Inferior parietal cortex (tissue), 1 donor: Measurements from ENCODE around the gene TRIM52.
A peak's percentile ranks its signal among the peaks of the same experiment; 100 is the strongest.

Experiments used
- DNase-seq: peaks from one replicate; pipeline ENCODE4 v3.0.0-alpha.2; 2016; ENCODE audit errors: extremely low spot score

The TRIM52 gene

GRCh38 chr5:181233801-181234454, 27.0 kb downstream of the TRIM52 start:
- DNase-seq = no peak

- DNase-seq = no peak
These were observed 27.7 kb downstream of the TRIM52 start for GRCh38 chr5:181233088-181233800.

DNA sequence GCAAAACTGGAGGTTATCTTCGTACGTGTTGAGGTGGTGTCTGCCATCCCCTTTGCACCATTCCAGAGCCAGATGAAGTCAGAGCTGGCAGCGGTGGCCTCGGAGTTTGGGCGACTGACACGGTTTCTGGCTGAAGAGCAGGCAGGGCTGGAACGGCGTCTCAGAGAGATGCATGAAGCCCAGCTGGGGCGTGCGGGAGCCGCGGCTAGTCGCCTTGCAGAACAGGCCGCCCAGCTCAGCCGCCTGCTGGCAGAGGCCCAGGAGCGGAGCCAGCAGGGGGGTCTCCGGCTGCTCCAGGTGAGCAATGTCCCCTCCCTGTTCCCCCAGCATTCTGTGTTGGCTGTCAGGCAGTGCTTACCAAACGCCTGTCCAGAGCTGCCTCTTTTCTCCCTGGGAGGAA, 28.4 kb downstream of the TRIM52 start:
- DNase-seq = no peak

DNA sequence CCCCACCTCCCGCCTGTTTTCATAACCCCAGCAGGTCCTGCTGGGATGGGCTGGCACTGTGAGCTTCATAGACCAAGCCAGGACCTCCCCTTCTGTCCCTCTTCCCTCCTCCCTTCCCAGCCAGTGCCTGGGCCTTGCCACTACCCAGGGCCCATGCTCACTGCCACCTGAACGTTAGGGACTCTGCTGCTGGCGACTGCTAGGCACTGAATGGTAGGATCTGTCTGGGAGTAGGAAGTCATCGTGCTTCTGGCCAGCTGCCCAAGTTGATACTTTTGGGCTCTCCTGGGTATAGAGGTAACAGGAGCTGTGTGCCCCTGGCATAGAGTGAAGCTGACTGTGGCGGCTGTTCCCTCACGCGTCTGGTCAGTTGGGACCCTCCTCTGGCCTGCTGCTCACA, 29.5 kb downstream of the TRIM52 start:
- no peak for DNase-seq

GRCh38 chr5:181230551-181230950, 30.4 kb downstream of the TRIM52 start:
- DNase-seq = no peak

DNA sequence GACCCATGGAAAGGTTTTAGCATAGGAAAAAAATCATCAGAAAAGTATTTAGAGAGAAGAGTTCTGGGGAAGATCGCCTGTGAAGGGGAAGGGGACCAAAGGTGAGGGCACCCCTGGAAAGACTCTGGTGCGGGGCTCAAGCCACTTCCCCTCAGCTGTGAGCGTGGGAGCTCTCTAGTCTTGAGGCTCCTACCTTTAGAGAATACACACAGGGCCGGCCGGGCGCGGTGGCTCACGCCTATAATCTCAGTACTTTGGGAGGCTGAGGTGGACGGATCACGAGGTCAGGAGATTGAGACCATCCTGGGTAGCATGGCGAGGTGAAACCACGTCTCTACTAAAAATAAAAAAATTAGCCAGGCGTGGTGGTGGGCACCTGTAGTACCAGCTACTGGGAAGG, 30.9 kb downstream of the TRIM52 start:
- DNase-seq = no peak

DNA sequence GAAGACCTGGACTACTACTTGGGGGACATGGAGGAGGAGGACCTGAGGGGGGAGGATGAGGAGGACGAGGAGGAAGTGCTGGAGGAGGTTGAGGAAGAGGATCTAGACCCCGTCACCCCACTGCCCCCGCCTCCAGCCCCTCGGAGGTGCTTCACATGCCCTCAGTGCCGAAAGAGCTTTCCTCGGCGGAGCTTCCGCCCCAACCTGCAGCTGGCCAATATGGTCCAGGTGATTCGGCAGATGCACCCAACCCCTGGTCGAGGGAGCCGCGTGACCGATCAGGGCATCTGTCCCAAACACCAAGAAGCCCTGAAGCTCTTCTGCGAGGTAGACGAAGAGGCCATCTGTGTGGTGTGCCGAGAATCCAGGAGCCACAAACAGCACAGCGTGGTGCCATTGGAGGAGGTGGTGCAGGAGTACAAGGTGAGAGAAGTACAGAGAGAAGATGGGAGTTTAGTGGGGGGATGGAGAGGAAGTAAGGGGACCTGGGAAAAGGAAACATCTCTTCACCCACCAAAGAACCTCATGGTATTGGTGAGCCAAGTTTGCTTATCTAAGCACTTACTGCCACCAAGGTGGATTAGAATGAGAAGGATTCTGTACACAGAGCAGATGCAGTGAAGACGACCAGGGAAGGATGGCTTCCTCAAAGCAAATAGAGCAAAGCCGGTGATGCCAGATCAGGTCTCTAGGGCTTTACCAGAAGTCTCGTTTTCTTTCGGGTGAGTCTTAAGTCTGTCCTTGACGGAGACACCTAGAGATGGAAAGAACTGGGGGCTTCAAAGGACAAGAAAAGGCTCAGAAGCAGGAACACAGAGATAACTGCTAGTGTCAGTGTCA, 36.3 kb downstream of the TRIM52 start:
- DNase-seq = no peak

DNA sequence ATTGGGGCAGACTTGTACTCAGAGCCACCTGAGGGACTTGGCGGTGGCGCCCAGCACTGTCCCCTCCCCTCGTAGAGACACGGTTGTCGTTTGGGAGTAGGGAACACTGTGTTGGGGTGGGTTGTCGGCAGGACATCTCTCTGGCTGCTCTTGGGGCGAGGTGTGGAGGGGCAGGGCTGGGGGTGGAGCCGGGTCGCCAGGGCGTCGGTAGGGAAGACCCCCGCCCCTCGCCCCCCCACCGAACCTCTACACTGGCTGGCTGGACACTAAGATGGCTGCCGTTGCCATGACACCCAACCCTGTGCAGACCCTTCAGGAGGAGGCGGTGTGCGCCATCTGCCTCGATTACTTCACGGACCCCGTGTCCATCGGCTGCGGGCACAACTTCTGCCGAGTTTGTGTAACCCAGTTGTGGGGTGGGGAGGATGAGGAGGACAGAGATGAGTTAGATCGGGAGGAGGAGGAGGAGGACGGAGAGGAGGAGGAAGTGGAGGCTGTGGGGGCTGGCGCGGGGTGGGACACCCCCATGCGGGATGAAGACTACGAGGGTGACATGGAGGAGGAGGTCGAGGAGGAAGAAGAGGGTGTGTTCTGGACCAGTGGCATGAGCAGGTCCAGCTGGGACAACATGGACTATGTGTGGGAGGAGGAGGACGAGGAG, 37.1 kb downstream of the TRIM52 start:
- no peak for DNase-seq

DNA sequence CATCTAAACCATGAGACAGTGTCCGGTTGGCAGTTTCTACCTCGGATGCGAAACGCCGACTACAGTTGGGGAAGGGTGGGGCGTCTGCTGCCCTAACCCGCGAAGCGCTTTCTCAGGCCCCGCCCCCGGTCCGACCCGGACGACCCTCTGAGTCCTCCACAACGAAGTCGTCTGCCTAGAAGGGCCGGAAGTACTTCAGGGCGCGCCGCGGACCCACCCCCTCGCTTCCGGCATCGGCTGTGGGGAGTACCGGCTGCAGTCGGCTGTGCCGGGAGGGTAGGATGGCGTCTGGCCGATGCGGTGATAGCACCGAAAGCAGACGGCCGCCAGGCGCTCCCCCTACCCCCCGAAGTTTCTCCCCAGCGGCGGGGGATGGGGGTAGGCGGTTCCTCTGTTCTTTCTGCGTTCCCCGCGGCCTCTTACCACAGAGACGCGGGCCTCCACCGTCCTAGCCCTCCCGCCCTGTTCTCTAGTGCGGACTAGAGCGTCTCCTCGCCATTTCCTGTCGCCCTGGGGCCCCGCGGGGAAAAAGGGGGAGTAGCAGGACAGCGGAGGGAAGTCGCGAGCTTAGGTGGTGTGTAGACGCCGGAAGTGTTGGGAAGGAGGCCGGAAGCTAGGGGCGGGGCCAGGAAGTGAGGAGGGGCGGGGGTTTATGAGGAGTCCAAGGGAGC, 37.8 kb downstream of the TRIM52 start, which contains the start of gene TRIM41:
TRIM41 (plus strand) TSS at position 224 of the 671 bp plus-strand sequence. CDS start 719 bp downstream, outside the sequence.
- peak; percentile 97 for DNase-seq

DNA sequence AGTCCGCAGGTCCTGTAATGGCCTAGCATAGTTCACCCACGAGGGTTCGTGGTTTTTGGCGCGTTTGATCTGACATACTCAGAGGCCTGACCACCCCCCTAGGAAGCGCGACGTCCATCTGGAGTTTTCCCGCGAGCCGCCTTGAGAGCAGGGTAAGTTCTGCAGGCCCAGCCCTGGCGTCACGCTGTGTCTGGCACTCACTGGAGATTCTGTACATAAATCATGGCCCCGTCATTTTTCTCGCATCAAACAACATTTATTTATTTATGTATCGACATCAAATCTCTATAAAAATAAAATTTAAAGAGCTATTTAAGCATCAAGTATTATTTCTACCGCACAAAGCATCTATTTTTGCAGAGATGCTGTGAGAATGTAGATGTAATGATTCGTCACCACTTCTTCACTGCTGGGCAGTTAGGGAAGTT, 38.3 kb downstream of the TRIM52 start:
- DNase-seq = no peak

DNA sequence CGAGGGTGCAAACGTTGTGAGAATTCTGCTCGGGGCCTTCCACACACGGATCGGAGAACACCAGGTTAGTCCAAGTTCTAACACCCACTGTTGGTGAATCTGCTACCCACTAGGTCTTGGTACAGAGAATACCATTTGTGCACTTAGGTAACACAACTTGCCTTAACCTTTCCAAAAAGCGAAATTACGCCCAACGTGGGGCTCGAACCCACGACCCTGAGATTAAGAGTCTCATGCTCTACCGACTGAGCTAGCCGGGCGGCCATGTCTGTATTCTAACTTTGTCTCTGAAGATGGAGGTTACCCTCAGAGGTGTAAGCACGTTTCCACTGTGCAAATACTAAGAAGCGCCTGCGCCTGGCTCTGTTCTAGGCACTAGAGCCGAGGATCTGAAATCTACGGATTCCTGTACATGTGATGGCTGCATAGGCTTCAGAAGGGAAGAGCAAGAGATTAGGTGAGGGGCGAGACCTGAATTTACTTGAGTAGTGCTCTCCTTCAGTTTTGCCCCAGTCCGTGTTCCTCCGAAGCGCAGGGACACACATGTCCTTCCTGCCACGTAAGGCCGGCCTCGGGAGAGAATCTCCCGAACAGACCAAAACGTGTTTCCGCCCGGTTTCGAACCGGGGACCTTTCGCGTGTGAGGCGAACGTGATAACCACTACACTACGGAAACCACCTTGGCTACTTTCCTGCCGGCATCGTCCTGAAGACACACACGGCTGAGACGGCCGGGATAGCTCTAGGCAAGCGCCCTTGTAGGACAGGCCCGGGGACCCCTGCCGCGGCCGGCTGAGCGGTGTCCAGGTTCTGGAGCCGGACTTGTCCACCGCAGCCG, 38.9 kb downstream of the TRIM52 start:
- peak; percentile 96 for DNase-seq

DNA sequence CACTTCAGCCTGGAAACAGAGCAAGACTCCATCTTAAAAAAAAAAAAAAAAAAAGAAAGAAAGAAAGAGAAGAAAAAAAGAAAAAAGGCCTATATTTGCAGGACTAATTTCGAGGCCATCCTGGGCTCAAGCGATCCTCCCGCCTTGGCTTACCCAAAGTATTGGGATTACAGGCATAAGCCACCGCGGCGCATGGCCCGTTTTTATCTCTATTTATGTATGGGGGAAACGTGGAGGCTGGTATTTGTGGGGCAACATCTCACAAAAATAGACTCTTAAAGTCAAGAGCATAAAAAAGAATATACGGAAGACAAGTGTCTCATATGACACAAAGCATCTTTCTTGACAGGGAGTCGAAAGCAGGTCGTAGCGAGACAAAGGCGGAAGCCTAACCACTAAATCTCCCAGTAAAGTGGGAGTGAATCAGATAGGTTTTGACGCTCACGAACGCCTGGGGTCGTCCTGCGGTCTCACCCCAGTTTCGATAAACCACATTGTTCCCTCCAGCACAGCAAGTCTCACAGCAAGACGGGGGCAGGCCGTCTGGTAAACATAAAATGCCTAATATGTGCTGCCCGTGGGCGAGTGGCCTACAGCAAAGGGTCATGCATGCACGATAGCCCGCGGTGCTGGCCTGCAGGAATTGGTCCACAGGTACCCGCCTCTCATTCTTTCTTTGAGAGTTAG, 39.7 kb downstream of the TRIM52 start:
- DNase-seq = no peak

DNA sequence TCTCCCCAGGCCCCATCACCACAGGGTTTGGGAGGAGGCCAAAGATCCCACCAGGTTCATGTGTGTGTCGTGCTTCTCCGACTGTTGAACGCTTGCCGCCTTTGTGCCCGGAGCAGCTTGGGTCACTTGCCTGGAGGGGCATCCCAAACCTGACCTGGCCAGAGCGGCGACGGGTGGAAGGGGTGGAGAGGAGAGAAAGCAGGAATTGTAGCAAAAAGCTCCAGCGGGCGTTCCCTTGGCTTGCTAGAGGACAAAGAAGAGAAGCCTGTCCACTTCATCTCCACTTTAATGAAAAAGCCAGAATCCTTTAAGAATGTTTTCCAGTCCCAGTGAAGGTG, 40.8 kb downstream of the TRIM52 start:
- no peak for DNase-seq

- DNase-seq = no peak
These were observed 41.4 kb downstream of the TRIM52 start for GRCh38 chr5:181219262-181220177.

DNA sequence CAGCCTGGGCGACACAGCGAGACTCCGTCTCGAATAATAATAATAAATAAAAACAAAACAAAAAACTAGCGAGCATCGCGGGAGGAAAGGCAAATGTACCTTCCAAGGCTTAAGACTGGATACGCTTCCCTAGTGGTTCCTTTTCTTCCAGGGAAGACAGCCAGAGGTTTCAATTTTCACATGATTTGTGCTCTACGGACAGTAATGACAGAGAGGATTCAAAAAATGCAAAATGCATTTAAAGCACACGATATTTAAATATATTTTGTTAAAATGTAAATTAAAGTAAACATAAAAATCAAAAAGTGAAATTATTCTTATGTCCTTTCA, 42.2 kb downstream of the TRIM52 start:
- DNase-seq = no peak

- DNase-seq = no peak
These were observed 43.2 kb downstream of the TRIM52 start for GRCh38 chr5:181217803-181218062.

- no peak for DNase-seq
These were observed 43.7 kb downstream of the TRIM52 start for GRCh38 chr5:181217111-181217802.
